ENCODE results near the gene DBH.

- TF ChIP-seq CTCF (conservative IDR thresholded peaks at IDR 0.05; ENCODE audit: low read depth, low read length), result no peak
- no peak for TF ChIP-seq EZH2 (IDR thresholded peaks at IDR 0.05; ENCODE audit: borderline replicate concordance, low read depth, low read length, poor library complexity, severe bottlenecking)
Observed at GRCh38 chr9:133691191-133691590, 55.0 kb downstream of the DBH start.
